Subcutaneous abdominal adipose tissue (tissue), 5 donors: ENCODE measurements around the gene PPP1CA.

ENCODE experiments used
- H3K27ac ChIP-seq: one replicate; pipeline ENCODE4 v1.7.0; 2013; ENCODE audit warnings: low read depth, mild to moderate bottlenecking, inconsistent platforms, low read length, moderate library complexity
- H3K27me3 ChIP-seq, 5 donors: one replicate each; pipeline ENCODE4 v1.7.0; 2013; ENCODE audit warnings: low read length in 5 of 5, inconsistent platforms in 1 of 5; ENCODE audit not compliant: control insufficient read depth in 5 of 5, insufficient read depth in 4 of 5
- H3K36me3 ChIP-seq, 5 donors: one replicate each; pipeline ENCODE4 v1.7.0; 2013; ENCODE audit warnings: low read length in 5 of 5; ENCODE audit not compliant: control insufficient read depth in 5 of 5, insufficient read depth in 5 of 5
- H3K4me1 ChIP-seq, 5 donors: one replicate each; pipeline ENCODE4 v1.7.0; 2013; ENCODE audit warnings: low read length in 5 of 5, mild to moderate bottlenecking in 3 of 5, moderate library complexity in 1 of 5; ENCODE audit not compliant: control insufficient read depth in 5 of 5, insufficient read depth in 5 of 5
- H3K4me3 ChIP-seq, 5 donors: one replicate each; pipeline ENCODE4 v1.7.0; 2013; ENCODE audit warnings: low read length in 5 of 5, low read depth in 1 of 5
- H3K9ac ChIP-seq, 5 donors: one replicate each; pipeline ENCODE4 v1.7.0; 2013; ENCODE audit warnings: low read length in 5 of 5, mild to moderate bottlenecking in 4 of 5, moderate library complexity in 3 of 5
- H3K9me3 ChIP-seq, 5 donors: one replicate each; pipeline ENCODE4 v1.7.0; 2013; ENCODE audit warnings: low read length in 5 of 5; ENCODE audit not compliant: control insufficient read depth in 5 of 5
- donor health status: healthy.
- donor health status: healthy.
- donor health status: healthy.
- donor health status: healthy.
- donor health status: healthy.

Gene PPP1CA

DNA sequence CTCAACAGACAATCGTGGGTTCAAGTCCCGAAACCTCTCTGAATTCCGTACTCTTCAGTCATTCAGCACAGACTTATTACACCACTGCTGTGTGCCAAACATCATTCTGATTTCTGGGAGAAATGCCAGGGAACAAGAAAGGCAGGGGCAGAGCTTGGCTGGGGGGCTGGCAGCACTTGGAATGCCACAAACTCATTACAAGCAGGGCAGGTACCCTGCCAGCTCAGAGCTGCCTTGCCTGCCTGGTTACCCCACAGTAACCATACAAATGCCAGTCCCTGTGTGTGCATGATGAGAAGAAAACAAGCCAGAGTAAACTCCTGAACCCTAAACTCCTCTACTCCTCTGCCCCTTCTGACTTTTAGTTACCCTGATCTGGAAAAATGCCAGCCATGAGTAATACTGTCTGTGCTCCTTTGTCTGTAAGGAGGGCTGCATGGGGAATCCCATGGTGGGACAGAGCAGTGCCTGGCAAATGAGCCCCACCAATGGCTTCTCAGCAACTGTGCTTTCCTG lies 16.7 kb downstream of the PPP1CA start:
- no peak overlapping the region for H3K27ac ChIP-seq
- H3K4me1 ChIP-seq = peaks cover 0 to 16% (median 3%) of the 10 kb centered on the region in 5 donors
- H3K9ac ChIP-seq = no peak overlapping the region
- no peaks in the 10 kb centered on the region for H3K36me3 ChIP-seq
- H3K4me3 ChIP-seq = no peak overlapping the region
- no peaks in the 10 kb centered on the region for H3K9me3 ChIP-seq
- peaks cover 0 to 3% (median 0%) of the 10 kb centered on the region in 5 donors for H3K27me3 ChIP-seq

DNA sequence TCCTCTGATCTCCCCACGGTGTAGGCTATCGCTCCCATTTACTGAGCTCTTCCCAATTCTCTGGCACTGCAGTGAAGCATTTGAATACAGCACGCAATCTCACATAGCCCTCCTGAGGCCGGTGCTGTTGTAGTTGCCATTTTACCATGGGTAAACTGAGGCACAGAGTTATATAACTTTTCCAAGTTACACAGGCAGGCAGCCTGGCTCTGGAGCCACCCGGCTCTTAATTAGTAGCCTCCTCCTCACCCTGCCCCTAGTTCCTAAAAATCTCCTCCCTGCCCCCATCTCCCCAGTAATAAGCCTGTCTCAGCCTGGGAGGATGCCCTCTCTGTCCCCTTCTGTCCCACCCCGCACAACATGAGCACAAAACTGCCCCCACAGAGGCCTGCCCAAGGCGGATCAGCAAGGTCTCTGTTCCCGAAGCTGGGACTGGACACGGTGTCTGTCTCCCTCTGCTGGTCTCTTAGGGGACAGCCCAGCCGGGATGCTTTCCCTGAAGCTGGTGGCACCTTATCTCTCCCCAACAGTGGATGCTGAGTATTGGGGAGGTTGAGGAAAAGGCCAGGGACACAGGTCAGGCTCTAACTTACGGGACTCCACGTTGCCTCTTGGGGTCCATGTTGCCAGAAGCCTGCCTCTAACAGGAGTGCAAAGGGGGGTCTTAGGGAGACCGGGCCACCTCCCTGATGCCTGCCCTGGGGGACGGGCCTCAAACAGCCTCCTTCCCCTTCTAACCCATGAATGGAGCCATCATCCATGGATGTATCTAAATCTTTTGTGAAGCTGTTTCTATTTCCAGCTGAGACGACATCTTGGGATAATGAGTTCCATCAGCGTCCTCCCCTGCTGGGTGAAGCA lies 19.2 kb downstream of the PPP1CA start:
- Histone ChIP-seq H3K27ac (no peak overlapping the region), H3K4me1 (peaks cover 0 to 16% (median 3%) of the 10 kb centered on the region in 5 donors), H3K4me3 (no peak overlapping the region), H3K27me3 (peaks cover 0 to 10% (median 5%) of the 10 kb centered on the region in 5 donors), H3K9me3 (no peaks in the 10 kb centered on the region), H3K36me3 (no peaks in the 10 kb centered on the region), H3K9ac (peak overlapping the region in 1 of 5 donors; percentile 53)

DNA sequence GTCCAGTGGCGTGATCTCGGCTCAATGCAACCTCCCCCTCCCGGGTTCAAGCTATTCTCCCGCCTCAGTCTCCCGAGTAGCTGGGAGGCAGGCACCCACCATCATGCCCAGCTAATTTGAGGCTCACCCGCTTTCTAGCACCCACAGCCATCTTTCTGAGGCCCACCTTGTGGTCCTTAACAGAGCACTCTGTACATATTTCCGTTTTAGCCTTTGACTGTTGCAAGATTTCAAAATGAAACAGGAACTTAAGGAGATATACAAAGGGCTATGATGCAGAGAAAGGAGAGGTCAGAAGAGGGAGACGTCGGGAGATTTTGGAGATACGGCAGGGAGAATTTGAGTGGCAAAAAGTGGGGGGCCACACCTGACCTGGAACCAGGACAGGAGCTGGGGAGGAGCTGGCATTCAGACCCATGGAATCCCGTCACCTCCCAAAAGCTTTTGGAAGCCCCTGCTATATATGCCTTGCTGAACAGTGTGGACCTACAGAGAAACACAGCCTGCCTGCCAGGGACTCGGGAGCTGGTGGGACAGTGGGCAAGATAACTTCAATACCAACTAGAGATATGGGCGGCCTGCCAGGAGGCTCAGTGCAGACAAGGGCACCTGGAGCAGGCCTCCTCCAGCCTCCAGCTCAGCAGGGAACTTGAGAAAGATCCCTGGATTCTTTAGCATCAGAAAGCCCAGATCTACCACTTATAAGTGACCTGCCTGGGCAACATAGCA lies 20.2 kb downstream of the PPP1CA start:
- peaks cover 3 to 19% (median 5%) of the 10 kb centered on the region in 5 donors for H3K27me3 ChIP-seq
- H3K4me3 ChIP-seq = no peak overlapping the region
- H3K9me3 ChIP-seq = no peaks in the 10 kb centered on the region
- no peaks in the 10 kb centered on the region for H3K36me3 ChIP-seq
- H3K9ac ChIP-seq = no peak overlapping the region
- H3K27ac ChIP-seq = no peak overlapping the region
- peaks cover 0 to 13% (median 3%) of the 10 kb centered on the region in 5 donors for H3K4me1 ChIP-seq

DNA sequence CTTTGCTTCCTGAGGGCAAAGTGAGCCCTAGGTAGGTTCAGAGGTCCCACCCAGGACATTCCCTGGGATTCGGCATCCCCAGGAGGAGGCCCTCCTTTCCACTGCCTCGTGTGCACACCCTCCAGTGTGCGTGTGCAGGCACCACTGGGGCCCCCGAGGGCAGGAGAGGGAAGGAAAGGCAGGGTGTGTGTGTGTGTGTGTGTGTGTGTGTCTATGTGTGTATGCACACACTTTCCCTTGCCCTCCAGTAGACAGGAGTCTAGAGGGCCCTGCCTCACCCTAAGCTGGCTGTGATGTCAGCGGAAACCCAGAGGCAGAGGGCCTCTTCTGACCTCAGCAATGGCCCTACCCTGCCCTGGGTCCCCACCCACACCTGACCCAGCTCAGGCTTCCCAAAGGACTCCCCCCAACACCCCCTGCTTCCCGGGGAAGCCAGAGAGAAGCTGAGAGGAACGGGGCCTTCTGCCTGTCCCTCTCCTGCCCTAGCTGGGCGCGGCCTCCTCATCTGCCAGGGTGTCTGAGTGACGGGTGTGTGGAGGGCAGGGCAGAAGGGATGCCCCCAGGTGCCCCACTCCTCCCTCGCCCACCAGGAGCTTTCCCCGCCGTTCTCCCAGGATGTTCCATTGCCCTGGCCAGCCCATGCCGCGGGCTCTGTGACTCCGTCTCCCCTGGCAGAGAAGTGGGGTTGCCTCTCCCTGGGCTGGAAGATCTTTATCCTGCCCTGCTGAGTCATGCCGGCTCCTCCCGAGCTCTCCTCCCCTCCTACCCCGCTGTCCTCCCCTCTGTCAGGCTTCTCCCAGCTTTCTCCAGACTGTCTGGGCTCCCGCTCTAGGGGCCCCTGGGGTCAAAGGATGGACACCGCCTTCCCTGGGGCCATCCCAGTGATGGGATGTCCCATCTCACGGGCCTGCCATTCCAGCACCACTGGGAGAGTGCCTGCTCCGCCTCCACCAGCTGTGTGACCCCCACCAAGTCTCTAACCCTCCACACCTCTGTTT lies 22.3 kb downstream of the PPP1CA start:
- Histone ChIP-seq H3K4me3 (no peak overlapping the region), H3K27ac (no peak overlapping the region), H3K27me3 (peaks cover 3 to 22% (median 10%) of the 10 kb centered on the region in 5 donors), H3K4me1 (peaks cover 2 to 19% (median 8%) of the 10 kb centered on the region in 5 donors), H3K9ac (no peak overlapping the region), H3K36me3 (no peaks in the 10 kb centered on the region), H3K9me3 (no peaks in the 10 kb centered on the region)

DNA sequence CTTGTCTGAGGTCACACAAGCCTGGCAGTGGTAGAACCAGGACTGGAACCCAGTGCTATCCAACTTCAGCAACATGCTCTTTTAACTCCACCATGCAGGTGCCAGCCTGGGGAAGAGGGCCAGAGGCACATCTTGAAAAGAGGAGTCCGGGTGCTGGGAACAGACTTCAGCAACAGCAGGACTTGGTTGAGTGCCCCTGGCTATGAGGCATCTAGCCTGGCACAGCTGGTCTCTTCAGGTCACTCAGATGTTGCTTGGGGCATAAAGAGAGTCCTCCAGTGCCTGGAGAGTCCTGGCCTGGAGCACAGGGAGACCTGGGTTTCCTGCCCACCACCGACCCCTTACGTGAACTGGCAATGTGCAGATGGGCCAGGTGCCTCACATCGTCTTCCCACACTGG lies 23.1 kb downstream of the PPP1CA start:
- peaks cover 6 to 26% (median 15%) of the 10 kb centered on the region in 5 donors for H3K4me1 ChIP-seq
- H3K27me3 ChIP-seq = peaks cover 3 to 22% (median 10%) of the 10 kb centered on the region in 5 donors
- no peak overlapping the region for H3K4me3 ChIP-seq
- no peaks in the 10 kb centered on the region for H3K36me3 ChIP-seq
- no peaks in the 10 kb centered on the region for H3K9me3 ChIP-seq
- no peak overlapping the region for H3K27ac ChIP-seq
- H3K9ac ChIP-seq = no peak overlapping the region

DNA sequence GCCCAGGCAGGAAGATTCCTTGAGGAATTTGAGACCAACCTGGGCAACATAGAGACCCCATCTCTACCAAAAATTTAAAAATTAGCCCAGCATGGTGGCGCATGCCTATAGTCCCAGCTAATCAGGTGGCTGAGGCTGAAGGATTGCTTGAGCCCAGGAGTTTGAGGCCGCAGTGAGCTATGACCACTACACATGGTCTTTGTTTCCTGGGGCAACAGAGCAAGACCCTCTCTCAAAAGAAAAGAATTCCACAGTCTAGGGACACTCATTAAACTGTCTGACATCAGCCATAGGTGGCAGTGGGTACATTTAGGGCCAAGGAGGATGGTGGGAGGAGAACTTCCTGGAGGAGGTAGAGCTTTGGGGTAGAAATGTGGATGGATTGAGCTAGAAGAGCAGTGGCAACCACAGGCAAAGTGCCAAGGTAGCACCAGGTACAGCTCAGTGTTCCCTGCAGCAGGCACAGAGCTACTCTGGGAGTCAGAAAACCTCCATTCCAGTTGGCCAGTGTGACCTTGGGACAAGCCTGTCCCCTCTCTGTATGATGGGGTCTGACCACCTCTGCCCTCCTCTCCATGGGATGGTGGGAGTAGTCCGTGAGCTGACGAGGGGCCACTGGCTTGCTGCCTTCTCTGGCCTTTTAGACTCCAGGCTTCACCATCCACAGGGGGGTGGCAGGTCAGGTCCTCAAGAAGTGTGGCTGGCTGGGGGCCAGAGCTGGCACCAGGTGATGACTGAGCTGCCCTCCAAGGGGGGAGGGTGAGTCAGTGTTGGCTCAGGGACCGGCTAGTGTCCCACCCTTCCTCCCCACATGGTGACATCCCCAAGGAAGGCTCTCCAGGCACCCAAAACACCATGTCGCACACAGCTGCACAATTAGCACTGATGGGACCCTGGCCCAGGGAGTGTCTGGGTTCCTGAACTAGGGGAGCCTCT lies 24.5 kb downstream of the PPP1CA start:
- Histone ChIP-seq H3K9me3 (no peaks in the 10 kb centered on the region), H3K36me3 (no peaks in the 10 kb centered on the region), H3K4me1 (peaks cover 6 to 30% (median 15%) of the 10 kb centered on the region in 5 donors), H3K9ac (no peak overlapping the region), H3K27ac (no peak overlapping the region), H3K4me3 (no peak overlapping the region), H3K27me3 (peaks cover 3 to 22% (median 10%) of the 10 kb centered on the region in 5 donors)

DNA sequence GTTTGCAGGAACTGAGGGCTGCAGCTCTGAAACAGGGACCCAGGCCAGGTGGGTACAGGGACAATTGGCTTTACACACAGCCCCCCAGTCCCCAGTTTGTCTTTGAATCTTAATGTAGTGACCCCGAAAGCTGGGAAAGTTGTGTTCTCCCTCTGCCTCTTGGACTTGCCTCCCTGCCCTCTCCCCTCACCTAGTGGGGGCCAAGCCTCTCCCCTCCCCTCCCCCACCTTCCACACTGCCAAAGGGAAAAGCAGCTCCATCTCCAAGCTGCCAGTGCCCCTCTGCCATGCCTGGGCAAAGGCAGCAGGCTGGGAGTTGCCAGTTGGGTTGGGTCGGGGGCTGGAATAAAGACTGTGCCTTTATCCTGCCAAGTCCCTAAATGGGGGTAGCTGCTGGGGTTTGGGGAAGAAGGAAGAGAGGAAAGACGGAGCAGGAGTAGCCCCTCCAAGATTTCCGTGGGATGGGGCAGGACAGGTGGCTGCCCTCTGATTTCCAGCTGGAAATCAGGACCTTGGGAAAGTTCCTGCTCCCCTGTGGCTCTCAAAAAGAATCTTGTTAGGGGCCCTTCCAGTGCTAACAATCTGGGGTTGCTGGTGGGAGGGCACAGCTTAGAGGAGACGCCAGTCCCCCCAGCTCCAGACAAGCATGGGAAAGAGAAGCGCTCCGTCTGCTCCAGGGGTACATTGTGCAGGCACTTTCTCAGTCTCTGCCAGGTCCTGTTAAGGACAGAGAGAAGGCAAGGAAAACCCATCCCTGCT lies 25.4 kb downstream of the PPP1CA start:
- H3K27me3 ChIP-seq = peaks cover 3 to 22% (median 10%) of the 10 kb centered on the region in 5 donors
- no peak overlapping the region for H3K4me3 ChIP-seq
- H3K4me1 ChIP-seq = peaks cover 6 to 34% (median 24%) of the 10 kb centered on the region in 5 donors
- H3K9ac ChIP-seq = no peak overlapping the region
- no peaks in the 10 kb centered on the region for H3K36me3 ChIP-seq
- H3K9me3 ChIP-seq = no peaks in the 10 kb centered on the region
- no peak overlapping the region for H3K27ac ChIP-seq

DNA sequence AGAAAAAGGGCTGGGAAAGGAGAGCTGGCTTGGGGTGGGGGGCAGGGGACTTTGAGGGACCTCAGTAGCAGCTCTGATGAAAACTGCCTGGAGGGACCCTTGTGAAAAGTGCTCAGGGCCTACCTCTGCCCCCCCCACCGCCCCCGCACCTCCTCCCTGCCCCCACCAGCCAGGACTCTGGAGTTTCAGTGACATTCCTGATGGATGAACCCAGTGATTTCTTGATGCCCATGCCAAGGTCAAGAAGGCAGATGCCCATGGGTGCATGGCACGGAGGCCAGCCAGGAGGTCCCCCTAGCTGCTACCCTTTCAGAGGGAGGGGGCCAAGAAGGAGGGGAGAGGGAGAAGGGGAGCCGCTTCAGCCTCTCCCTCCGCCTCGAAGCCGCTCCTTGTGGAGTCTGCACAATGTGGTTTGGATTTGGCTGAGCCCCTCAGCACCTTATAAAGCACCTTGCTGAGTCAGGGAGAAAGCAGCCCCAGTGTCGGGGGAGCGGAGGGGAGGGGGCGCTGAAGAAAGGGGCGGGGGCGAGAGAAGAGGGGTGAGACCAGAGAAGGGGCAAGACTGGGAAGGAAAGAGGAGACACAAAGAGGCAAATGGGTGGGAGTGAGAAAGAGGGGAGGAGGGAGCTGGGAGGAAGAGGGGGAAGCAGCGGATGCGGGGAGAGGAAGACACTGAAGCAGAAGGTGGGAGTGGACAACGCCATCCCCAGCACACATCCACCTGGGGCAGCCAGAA lies 26.2 kb downstream of the PPP1CA start:
- Histone ChIP-seq H3K27ac (no peak overlapping the region), H3K4me1 (peaks cover 6 to 31% (median 28%) of the 10 kb centered on the region in 5 donors), H3K4me3 (no peak overlapping the region), H3K36me3 (no peaks in the 10 kb centered on the region), H3K9me3 (no peaks in the 10 kb centered on the region), H3K9ac (no peak overlapping the region), H3K27me3 (peaks cover 3 to 22% (median 10%) of the 10 kb centered on the region in 5 donors)
